GM19351 (cell line): ENCODE data around the gene MED25.

Experiments used
- ATAC-seq: cut with Tn5 transposase; IDR thresholded peaks from one replicate; pipeline ENCODE4 v1.9.1; 2021; ENCODE audit warnings: mild to moderate bottlenecking, moderate library complexity; ENCODE audit not compliant: unreplicated experiment

Gene MED25

GRCh38 chr19:49817964-49818648, at the start of gene MED25:
Gene MED25, plus strand, starts transcription at chr19:49818289. Its CDS starts 53 bp downstream, at chr19:49818342.
- peak; percentile 51 for ATAC-seq

GRCh38 chr19:49770529-49770928, 47.6 kb upstream of the MED25 start:
- no peak for ATAC-seq

DNA sequence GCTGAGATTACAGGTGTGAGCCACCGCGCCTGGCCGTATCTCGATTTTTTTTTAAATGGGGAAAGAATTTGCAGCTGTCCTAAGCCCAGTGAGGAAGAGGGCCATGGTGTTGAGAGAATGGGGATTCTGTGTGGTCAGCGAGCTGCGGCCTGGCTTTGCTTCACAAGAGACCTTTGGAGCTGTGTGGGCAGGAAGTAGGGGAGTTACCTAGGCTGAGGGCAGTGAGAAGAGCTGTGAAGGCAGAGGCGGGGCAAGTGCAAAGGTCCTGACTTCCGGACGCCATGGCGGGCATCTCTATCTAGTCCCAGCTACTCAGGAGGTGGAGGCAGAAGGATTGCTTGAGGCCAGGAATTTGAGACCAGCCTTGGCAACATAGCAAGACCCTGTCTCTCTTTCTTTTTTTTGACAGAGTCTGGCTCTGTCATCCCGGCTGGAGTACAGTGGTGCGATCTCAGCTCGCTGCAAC, 46.4 kb upstream of the MED25 start:
- no peak for ATAC-seq

DNA sequence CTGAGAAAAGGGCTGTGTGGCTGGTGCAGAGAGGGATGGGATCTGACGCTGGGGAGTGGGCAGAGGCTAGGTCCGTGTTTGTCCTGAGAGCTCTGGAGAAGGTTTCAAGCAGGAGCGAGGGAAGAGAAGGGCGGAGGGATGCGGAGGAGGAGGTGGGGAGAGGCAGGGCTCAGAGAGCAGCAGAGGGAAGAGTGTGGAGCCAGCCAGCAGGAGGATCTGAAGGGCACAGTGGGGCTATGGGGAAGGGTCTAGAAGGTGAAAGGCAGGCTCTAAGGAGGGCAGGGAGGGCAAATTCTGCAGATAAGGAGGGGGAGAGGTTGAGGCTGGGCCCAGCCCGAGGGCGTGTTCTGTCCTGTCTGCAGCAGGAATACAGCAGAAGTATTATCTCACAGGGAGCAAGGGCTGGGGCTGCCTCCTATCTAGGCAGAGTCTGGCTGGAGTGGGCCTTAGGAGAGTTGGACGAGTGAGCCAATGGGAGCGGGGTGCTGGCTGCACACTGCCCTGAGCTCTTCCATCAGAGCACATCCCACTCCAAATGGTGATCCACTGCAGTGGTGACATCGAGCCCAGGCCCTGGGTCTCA, 45.1 kb upstream of the MED25 start:
- ATAC-seq = no peak

- ATAC-seq = no peak
Observed at GRCh38 chr19:49773663-49774350, 44.3 kb upstream of the MED25 start.

DNA sequence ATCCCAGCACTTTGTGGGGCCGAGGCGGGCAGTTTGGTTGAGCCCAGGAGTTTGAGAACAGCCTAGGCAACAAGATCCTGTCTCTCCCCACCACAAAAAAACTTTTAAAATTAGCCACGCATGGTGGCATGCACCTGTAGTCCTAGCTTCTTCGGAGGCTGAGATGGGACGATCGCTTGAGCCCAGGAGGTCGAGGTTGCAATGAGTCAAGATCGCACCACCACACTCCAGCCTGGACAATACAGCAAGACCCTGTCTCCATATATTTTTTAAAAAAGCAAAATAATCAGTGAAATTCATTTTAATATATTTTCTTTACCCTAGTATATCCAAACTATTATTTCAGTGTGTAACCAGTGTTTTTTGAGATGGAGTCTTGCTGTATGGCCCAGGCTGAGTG, 43.1 kb upstream of the MED25 start:
- ATAC-seq = no peak

GRCh38 chr19:49775742-49776370, 42.2 kb upstream of the MED25 start:
- no peak for ATAC-seq

GRCh38 chr19:49776371-49776764, 41.7 kb upstream of the MED25 start:
- no peak for ATAC-seq

GRCh38 chr19:49779731-49780555, 38.1 kb upstream of the MED25 start:
- ATAC-seq = no peak

DNA sequence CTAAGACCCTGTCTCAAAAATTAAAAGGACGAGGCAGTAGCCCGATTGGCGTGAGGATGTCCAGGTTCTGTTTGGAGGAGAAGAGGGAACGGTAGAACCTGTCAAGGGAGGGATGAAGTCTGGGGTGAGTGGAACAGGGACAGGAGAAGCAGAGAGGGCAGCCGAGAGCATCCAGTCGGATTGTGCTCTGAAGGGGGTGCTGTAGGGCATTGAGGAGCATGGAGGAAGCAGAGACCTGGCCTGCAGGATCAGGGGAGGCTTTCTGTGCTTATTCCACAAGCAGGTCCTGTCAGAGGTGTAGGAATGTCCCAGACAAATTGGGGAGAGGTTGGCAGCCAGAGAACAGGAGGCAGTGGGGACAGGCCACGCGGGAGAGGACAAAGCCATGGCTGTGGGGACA, 37.2 kb upstream of the MED25 start:
- no peak for ATAC-seq

DNA sequence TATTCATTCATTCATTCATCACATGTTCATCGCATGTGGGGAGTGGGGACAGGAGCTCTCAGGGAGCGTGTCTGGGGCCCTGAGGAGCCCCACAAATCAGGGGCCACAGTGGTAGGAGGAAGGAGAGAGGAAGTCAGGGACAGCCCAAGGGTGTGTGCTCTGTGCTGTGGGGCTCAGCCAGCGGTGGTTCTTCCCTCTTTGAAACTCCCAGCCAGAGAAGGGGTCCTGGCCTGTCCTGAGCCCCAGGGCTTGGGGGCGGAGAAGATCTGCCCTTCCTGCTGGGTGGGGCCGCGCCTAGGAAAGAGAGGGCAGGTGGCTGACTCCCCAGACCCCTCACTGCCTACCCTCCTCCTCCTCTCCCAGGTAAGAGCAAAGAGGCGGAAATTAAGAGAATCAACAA, 36.7 kb upstream of the MED25 start:
- no peak for ATAC-seq

GRCh38 chr19:49782515-49782914, 35.6 kb upstream of the MED25 start:
- no peak for ATAC-seq

DNA sequence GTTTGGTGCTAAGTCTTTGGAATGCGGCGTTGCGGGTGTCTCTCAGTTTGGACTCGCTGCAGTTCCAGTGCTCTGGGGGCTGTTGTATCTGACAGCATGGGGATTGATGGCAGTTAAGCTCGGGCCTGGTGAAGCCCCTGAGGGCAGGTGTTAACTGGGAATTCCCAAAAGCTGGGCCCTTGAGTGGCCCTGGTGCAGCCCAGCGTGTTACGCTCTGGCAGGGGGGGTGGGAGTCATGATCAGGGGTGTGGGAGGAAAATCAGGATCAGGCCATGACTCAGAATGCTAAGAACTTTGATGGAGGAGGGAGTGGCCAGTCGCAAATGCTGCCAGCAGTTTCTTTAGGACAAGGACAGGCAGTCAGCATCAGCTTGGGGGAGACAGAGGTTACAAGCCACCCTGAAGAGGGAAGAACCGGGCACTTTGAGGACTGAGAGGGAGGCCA, 31.7 kb upstream of the MED25 start:
- ATAC-seq = no peak

DNA sequence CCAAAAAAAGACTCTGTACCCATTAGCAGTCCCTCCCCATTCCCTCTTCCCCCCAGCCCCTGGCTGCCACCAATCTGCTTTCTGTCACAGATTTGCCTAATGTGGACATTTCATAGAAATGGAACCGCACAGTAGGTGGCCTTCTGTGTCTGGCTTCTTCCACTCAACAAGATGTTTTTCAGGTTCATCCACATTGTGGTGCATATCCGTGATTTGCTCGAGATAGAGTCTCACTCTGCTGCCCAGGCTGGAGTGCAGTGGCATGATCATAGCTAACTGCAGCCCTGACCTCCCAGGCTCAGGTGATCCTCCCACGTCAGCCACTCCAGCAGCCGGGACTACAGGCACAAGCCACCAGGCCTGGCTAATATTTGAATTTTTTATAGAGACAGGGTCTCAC, 30.3 kb upstream of the MED25 start:
- no peak for ATAC-seq

DNA sequence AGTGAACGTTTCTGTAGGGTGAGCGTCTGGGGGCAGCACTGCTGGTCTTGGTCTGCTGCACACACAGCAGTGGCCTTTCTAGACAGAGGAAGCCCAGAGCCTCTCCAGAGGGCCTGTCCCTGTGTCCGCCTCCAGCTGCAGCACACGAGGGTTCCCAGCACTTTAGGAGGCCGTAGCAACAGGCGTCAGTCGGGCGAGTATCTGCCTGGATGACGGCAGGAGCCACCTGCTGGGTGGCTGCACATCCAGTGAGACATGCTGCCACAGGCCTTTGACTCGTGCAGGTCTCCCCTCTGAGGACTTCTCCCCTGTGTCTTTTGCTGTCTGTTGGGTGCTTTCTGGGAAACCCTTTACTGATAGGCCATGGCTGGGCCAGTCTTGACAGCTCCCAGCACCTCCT, 29.2 kb upstream of the MED25 start:
- no peak for ATAC-seq

- no peak for ATAC-seq
Observed at GRCh38 chr19:49790866-49791265, 27.2 kb upstream of the MED25 start.

DNA sequence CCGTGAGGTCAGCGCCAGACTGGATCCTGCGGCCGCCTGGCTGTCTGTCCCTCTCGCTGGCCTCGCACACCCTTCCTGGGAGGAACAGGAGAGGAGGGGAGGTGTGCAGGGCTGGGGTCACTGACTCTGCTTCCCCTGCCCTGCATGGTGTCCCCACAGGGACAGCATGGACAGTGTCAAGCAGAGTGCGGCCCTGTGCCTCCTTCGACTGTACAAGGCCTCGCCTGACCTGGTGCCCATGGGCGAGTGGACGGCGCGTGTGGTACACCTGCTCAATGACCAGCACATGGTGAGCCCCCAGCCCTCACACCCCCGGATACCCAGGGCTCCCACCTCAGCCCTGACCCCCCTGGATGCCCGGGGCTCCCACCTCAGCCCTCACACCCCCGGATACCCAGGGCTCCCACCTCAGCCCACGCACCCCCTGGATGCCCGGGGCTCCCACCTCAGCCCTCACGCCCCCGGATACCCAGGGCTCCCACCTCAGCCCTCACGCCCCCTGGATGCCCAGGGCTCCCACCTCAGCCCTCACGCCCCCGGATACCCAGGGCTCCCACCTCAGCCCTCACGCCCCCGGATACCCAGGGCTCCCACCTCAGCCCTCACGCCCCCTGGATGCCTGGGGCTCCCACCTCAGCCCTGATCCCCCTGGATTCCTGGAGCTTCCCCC, 26.2 kb upstream of the MED25 start:
- no peak for ATAC-seq

DNA sequence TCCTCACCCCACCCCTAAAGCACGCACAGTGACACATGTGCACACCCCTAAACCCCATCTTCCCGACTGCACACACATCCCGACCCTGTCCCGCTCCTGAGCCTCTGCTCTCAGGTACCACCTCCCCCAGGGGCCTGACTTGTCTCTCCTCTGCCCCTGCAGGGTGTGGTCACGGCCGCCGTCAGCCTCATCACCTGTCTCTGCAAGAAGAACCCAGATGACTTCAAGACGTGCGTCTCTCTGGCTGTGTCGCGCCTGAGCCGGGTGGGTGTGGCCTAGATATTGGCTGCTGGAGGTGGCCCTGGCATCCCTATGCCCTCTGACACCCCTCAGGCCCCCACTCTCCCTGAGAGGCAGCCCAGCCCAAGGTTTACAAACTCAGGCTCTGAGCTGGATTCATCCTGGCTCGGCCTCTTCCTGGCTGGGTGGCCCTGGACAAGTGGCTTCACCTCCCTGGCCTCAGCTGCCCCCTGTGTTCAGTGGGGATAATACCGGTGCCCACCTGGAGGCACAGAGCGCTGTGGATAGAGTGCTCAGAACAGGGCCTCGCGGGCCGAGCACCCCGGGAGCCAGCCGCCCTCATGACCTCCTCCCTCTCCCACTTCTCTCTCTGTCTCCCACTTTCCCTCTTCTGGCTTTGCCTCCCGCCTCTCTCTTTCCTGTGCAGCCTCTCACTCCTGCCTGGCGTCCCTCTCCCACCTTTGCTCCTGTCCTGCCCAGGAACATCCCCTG, 25.1 kb upstream of the MED25 start:
- no peak for ATAC-seq

DNA sequence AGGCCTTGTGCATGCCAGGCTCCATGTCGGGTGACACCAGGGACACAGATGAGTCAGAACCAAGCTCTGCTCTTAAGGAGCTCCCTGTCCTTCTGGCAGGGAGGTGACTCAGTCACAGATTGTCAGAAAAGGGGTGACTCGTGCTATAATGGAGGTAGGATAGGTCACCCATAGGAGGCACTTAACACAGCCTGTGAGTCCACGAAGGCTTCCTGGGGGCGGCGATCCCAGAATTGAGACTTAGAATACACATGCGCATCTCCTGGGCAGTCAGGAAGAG, 24.6 kb upstream of the MED25 start:
- no peak for ATAC-seq

DNA sequence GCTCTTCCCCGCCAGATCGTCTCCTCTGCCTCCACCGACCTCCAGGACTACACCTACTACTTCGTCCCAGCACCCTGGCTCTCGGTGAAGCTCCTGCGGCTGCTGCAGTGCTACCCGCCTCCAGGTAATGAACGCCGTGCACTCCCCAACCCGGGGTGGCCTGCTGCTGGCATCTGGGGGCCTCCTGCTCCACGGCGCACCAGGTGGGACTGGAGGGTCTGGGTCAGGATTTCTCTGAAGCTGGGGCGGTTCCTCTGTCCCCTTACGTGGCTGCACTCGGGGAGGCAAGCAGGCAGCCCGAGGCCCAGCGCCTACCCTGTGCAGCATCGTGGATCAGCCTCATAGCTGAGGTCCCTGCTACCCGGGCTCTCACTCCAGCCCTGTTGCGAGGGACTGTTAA, 22.5 kb upstream of the MED25 start:
- ATAC-seq = no peak
